D341Med (cell line): Measurements from ENCODE around the gene MDP1.
"Not testable (repeated sequence)": the region's sequence is repeated elsewhere in the genome, so short reads cannot be mapped to it uniquely, and the experiment has no call there.

Experiments
- DNase-seq: peaks from one replicate; pipeline ENCODE4 v3.0.0; 2012; ENCODE audit warnings: low spot score

The MDP1 gene

DNA sequence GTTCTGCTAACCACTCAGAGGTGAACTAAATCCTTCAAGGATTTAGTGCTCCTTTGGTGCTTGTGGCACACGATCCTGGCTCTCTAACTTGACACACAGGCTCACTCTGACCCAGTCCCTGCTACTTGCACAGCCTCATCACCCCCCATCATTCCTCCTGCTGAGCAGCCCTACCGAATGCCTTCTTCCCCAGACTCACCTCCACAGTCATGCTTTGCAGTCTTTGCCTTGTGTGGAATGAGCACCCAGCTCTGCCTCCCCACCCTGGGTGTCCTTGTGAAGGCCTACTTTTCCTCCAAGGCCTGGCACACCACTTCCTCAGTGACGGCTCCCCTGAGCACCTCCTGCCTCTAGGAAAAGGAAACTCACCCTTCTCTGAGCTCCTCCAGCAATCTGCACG lies 34.5 kb upstream of the MDP1 start:
- no peak for DNase-seq

DNA sequence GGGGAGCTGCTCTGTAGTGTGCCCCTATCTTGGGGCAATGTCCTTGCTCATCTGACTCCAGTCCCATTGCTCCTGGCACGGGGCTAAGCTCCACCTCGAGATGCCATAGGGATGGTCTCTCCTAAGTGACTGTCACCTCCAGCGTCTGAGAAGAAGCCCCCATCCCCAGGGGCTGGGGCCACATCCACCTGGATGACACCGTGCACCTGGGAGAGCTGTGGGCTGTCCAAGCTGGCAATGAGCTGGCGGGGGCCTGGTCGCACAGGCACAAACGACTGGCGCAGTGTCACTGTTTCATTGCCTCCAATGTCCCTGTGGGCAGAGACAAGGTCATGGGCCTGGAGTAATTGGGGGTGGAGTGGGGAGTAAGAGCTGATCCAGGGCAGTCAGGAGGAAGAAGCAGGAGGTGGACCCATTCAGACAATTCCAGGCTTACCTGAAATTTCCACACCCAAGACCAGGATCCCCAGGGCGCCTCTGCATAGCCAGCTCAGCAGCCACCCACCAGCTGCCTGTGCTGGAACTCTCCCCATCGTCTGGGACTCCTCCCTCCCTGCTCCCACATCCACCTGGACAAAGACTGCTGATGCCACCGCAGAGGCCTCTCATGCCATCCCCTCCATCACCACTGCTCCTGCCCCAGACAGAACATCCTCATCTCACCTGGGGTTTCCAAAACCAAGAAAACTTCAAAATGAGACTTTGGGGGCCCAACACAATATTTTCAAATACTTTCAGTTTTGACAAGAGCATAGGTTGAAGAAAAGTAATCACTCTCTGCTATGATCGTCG lies 33.6 kb upstream of the MDP1 start:
- no peak for DNase-seq

DNA sequence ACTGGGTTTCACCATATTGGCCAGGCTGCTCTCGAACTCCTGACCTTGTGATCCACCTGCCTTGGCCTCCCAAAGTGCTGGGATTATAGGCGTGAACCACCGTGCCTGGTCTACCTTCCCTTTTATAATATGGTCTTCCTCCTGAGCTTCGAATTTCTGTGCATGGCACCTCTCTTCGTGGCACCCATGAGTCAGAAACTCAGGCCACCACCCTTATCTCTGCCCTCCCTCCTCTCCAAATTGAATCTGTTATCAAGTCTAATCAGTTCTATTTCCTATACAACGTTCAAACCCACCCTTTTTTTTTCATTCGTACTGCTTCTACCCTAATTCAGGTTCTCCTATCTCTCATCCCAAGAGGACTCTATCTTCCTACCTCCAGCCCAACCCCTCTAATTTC lies 31.6 kb upstream of the MDP1 start:
- DNase-seq: no peak

DNA sequence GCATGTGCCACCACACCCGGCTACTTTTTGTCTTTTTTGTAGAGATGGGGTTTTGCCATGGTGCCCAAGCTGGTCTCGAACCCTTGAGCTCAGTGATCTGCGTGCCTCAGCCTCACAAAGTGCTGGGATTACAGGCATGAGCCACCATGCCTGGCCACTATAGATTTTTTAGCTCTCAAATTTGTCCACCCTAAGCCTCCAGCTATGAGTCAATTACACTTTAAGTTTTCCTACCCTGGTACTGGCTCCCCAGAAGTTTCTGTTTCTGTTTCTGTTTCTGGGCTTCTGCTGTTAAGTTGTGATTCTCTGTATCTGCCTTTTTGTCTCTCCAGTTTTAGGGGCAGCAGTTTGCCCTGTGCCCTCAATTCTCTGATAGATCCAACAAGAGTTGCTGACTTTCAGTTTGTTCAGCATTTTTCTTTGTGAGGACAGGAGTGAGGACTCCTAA lies 30.9 kb upstream of the MDP1 start:
- DNase-seq: no peak

DNA sequence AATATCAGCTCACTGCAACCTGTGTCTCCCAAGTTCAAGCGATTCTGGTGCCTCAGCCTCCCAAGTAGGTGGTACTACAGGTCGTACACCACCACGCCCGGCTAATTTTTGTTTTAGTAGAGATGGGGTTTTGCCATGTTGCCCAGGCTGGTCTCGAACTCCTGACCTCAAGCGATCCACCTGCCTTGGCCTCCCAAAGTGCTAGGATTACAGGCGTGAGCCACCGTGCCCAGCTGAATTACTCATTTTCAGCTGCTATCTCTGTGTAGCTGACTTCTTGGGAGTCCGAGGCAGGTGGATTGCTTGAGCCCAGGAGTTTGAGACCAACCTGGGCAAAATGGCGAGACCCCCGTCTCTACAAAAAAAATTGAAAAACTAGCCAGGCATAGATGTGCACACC lies 29.5 kb upstream of the MDP1 start:
- not testable (repeated sequence) for DNase-seq

DNA sequence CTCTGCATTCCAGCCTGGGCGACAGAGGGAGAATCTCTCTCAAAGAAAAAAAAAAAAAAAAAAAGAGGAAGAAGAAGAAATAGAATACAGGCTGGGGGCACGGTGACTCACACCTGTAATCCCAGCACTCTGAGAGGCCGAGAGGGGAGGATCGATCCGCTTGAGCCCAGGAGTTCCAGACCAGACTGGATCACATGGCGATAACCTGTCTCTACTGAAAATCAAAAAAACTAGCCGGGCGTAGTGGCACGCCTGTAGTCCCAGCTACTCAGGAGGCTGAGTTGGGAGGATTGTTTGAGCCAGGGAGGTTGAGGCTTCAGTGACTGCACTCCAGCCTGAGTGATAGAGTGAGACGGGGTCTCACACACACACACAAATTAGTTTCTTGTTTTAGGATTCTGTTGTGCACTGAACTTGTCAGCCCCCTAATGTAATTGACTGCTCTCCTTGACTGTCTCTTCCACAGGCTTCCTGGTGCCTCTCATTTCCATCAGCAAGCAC lies 27.5 kb upstream of the MDP1 start:
- peak; percentile 37 for DNase-seq

DNA sequence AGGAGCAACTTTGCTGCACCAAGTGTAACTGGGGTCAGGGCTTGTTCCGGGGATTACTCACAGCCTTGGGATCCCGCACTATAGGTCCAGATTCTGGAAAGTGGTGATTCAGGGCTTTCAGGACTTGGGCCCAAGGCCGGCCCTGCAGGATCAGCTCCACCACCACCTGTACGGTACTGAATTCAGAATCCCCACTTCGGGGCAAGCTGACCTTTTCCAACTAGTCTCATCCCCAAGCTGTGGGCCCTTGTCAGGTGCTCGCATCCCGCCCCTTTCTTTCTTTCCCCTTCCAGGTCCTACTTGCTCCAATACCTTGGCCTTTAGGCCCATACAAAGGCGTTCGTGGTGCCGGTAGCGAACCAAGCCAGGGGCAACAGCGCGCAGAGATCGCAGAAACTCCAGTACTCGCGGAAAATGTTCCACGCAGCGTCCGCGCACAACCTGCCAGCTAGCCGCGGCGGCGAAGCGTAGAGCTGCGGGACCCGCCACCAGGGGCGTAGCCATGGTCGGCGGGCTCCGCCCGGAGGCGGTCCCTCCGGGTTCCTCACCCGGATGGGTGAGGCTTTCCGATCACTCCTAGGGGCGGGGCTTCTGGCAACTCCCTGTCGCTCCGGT lies 26.1 kb upstream of the MDP1 start:
- peak; percentile 96 for DNase-seq

DNA sequence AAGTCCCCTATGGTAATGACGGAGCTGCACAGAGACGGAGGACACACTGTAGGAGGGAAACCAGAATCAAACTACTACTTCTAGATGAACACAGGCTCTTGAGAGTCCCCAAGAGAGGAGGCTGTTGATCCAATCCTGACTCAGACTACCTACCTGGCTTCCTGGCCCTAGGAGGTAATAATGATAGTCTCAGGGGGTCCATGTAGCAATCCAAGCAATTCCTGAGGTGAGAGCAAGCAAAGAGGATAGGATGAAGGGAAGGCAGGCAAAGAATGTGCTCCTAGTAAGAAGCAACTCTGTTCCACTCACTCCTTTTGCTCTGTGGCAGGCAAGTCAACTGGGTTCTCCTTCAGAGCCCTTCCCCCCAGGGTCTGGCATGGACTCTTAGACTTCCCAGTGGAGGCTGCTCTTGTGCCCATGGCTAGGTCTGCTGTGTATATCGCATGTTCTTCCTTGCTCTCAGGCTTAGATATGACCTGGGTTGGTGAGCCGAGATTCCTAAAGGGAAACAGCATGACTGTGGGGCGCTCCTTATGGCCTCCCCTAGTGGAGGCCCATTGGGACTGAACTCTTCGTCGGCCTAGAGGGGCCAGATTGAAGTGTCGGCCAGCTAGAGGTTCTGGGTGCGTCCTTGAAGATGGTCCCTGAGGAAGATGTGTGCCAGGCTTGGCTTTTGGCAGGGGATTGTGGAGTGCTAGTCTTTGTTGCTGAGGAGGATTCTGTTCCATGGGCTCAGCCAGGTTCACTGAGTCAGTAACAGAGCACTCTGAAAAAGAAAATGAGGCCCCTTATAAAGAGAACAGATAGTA lies 24.4 kb upstream of the MDP1 start:
- no peak for DNase-seq

DNA sequence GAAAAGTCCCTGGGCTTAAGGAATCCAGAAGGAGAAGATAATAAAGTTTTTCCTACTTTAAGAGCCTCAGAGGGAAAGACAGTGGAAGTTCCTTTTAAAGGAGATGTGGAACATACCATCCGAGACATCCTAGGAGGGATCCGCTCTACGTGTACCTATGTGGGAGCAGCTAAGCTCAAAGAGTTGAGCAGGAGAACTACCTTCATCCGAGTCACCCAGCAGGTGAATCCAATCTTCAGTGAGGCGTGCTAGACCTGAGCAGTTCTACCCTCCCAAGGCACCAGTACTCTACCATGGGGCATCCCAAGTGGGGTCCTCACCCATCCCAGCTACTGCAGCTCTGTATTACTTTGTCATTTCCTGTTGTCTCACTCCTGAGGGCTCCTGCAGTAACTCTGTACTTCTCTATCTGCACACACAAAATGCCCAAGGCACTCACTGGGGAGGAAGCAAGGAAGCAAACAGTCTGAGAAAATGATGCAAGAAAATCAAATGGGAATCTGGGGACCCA lies 22.7 kb upstream of the MDP1 start:
- DNase-seq: no peak

DNA sequence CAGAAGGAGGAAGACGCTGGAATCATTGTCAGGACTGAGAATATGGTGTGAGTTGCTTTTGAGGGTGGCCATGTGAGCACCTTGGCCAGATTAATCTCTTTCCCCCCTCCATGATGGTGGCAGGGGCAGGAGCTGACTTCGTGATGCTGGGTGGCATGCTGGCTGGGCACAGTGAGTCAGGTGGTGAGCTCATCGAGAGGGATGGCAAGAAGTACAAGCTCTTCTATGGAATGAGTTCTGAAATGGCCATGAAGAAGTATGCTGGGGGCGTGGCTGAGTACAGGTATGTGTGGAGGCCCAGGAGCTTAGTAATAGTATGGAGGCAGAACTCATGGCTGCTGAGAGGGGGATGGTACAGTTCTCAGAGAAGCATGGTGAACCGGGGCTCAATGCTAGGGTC lies 22.3 kb upstream of the MDP1 start:
- DNase-seq: no peak

DNA sequence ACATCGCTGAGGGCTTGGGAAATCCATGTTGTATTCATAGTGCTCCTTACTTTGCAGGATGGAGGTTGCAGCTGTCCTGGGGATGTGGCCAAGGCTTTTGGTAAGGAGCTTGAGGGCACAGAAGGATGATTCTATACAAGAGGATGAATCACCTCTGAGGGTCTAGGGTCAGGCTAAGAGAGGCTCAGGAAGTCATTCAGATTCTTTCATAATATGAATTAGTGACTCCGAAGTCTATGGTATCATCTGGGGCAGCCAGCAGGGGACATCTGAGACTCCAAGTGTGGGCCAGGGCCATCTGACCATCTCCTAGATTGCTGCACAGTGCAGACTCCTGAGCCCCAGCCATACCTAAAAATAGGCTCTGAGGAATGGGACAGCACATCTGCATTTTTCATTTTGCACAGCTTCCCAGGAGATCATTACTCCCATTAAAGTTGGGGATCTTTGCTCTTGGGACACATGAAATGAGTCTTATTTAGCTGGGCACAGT lies 21.6 kb upstream of the MDP1 start:
- DNase-seq: no peak

DNA sequence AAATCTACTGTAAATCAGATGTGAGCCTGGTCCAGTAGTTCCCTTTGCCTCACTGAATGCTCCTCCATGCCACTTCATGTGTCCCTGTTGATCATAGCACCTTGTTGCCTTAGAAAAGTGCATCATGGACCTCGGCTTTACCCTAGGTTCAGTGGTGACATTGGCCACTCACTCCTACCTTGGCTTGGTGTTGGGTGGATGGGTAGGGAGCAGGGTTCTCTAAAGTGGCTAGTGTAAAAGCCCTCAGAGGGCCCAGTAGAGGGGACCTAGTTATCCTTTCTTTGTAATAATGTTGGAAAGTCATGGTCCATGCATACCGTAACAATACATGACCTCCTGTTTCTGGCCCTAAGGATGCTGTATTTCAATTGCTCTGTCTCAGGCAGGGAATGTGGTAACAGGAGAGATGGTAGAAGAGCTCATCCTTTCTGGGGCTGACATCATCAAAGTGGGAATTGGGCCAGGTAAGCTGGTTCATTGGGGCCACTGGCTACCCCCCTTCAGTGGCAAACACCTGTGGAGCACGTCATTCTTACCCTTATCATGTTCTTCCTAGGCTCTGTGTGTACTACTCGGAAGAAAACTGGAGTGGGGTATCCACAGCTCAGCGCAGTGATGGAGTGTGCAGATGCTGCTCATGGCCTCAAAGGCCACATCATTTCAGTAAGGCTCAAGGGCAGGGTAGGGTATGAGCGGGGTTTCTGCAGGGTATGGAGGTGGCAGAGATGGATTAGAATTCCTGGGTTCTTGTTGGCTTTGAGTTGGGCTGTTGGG lies 21.0 kb upstream of the MDP1 start:
- no peak for DNase-seq

DNA sequence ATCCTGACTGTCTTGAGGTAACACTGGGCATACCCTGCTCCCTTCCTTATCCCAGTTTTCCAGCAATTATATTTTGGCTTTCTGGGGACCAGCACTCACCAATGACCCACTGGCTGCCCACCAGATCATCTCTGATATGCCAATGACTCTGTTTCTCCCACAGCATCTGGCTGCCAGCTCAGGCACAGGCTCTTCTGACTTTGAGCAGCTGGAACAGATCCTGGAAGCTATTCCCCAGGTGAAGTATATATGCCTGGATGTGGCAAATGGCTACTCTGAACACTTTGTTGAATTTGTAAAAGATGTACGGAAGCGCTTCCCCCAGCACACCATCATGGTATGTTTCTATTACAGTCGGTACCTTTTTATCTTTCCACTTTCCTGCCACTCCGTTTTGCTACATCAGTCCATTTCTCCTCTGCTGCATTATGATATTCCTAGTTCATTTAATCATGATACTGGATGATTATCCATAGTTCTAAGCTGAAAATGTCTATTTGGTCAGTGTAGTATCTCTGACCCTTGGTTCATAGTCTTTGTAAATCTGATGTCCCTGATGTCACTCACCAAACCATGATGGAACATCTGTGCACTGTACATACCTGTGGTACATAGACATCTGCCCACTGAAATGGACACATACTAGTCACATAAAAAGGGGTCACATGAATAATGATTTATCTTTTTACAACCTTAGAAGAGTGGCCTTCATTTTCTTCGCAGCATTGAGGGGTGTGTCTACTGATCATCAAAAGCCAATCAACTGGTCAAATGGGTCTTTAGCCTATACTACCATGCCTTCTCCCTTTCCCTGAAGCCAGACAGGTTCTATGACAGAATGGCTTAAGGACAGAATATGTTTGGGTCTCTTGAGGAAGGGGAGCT lies 20.2 kb upstream of the MDP1 start:
- DNase-seq: no peak

DNA sequence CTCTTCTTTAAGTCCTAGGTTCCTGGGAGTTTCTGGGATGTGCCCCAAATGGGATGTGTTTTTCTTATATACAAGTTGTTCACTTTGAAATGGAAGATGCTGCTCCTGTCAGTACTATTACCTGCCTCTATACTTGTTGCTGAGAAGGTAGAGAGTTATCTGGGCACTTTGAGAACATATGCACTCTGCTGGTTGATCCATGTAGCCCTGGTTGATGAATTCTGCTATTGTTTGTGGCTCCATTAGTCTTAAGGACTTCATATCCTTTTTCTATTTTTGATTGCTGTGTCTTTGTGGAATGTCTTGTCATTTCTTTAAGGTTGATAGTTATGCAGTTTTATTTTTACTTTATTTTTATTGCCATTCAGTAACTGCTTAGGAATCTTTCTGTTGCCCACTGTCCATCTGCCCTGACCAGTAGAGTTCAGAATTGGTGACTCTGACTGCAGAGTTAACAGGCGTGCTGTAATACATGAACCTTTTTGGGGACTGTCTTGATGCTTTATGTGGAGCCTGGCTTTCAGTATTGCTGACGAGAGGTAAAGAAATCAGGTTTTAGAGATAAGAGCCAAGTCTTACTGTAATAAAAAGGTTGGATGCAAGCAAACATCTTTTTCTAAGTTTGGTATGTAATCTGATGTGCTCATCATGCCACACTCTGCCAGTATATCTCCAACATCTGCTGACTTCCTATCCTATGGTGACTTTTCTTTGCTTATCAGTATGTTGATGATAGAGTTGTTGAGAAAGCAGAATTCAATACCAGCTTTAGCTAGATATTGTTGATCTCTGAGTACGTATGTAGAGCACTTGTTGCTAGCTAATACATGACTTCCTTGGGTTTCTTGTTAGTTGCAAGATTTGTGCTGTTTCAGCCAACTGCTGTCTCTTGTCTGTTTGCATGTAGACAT lies 18.5 kb upstream of the MDP1 start:
- no peak for DNase-seq

DNA sequence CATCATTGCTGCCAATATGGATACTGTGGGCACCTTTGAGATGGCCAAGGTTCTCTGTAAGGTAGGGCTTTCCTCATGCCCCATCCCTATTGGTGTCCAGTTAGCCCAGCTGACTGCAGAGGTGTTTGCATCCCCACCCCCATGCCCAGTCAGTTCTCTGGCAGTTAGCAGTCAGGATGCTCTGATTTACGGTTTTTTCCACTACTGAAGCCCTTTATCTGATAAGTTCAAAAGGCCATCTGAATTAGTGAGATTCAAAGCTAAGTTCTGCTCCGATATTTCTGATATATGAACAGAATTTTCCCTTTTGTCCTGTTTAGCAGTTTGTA lies 17.6 kb upstream of the MDP1 start:
- no peak for DNase-seq

DNA sequence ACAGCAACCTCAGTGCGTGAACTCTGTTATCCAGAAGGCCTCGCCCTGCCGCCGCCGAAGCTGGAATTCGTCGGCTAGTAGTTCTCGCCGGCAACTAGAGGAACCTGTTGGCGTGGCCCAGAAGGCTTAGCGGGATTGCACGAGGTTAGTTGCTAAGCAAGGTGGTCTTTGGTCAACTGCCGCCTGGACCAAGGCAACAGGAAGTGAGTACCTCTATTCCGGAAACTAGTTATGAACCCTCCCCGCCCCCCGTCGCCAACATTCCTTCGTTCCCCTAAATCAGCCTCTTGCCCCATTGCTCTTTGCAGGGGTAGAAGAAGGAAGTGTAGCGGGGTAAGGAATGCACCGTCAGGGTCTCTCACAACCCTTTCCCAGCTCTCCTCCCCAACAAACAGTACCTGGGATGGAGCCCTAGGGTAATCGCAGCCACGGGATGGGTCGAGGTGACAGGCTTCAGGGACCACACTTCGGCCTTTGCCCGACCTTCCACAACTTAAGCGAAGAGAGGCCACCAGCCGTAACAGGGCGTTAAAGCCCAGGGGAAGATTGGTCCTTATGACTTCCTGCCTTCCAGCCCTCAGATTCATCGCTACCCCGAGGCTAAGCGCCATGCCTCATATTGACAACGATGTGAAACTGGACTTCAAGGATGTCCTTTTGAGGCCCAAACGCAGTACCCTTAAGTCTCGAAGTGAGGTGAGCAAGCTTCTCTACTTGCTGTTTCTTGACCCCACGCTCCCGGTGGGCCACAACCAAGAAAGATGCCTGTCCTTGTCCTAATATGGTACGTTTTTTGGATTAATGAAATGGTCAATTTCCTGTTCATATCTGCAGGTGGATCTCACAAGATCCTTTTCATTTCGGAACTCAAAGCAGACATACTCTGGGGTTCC lies 17.0 kb upstream of the MDP1 start, which contains the start of gene GMPR2:
Gene GMPR2 (plus strand): TSS at position 285 of the 893 bp plus-strand sequence. CDS start 325 bp downstream, at position 610.
- DNase-seq: no peak

DNA sequence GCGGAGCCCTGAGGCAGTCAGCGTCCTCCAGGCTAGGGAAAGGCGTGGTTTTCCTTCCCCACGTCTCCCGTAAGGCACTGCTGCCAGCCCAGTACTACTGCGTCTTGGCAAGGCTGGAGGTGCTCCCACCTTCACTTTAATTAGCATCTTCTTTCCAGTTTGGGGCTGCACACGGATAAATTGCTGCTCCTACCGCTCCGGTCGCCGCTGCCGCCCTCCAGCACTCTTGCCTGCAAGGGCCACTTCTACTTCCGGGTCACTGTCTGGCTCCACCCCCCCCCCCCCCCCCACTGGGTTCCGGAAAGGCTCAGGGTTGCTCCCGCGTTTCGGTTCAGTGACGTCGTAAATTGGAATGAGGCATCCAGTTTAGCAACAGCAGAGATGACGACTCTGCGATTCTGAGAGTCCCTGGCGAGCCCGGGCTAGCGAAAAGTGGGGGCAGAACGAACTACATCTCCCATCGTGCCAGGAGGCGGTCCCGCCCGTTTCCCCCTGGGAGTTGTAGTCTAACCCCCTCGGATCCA lies 16.3 kb upstream of the MDP1 start, which contains the start of gene NEDD8:
Gene NEDD8 (minus strand): TSS at position 247 of the 524 bp plus-strand sequence. CDS start 100 bp downstream, at position 147.
- DNase-seq: peak; percentile 91
